ENCODE results near the gene SULT1C2.

SULT1C2 gene

DNA sequence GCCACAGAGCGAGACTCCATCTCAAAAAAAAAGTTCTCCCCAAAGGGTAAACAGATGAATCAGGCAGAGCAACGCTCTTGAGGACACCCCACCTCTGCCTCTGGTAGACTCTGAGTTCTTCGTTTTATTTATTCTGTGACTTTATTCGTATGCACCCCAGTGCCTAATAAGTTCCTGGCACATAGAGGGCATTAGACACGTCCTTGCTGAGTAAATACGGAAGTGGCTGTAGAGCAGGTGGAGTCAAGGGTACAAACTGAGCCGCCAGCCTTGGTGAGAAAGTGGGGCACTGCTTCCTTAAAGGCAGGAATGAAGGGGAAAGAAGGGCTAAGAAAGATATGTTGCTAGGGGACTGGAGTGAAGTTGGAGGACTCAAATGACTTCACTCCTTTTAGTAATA lies 12.9 kb downstream of the SULT1C2 start:
- no peaks in the 10 kb centered on the region for H3K36me3 ChIP-seq
- TF ChIP-seq, protein P1, sequence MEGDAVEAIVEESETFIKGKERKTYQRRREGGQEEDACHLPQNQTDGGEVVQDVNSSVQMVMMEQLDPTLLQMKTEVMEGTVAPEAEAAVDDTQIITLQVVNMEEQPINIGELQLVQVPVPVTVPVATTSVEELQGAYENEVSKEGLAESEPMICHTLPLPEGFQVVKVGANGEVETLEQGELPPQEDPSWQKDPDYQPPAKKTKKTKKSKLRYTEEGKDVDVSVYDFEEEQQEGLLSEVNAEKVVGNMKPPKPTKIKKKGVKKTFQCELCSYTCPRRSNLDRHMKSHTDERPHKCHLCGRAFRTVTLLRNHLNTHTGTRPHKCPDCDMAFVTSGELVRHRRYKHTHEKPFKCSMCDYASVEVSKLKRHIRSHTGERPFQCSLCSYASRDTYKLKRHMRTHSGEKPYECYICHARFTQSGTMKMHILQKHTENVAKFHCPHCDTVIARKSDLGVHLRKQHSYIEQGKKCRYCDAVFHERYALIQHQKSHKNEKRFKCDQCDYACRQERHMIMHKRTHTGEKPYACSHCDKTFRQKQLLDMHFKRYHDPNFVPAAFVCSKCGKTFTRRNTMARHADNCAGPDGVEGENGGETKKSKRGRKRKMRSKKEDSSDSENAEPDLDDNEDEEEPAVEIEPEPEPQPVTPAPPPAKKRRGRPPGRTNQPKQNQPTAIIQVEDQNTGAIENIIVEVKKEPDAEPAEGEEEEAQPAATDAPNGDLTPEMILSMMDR (IDR thresholded peaks at IDR 0.05; ENCODE audit: low read depth, low read length) = no peak
- no peaks in the 10 kb centered on the region for H3K27me3 ChIP-seq
- DNase-seq = no peak
- H3K9me3 ChIP-seq = no peaks in the 10 kb centered on the region
- H3K4me3 ChIP-seq (ENCODE audit: low read depth, low read length) = no peak overlapping the region
- no peaks in the 10 kb centered on the region for H3K4me1 ChIP-seq

DNA sequence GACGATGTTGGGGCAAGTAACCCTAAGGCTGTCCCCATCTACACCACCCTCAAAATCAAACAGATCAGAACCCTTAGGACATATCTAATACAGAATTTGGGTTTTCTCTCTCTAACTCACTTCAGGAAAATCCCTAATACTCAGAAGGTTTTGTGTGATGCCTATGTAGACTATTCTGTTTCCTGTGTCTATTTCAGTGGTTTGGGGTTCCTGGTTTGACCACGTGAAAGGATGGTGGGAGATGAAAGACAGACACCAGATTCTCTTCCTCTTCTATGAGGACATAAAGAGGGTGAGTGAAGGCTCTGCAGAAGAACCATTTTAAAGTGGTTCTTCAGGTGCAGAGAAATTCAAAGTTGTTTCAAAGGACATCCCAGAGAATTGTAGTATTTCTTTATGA lies 16.3 kb downstream of the SULT1C2 start:
- no peaks in the 10 kb centered on the region for H3K9me3 ChIP-seq

DNA sequence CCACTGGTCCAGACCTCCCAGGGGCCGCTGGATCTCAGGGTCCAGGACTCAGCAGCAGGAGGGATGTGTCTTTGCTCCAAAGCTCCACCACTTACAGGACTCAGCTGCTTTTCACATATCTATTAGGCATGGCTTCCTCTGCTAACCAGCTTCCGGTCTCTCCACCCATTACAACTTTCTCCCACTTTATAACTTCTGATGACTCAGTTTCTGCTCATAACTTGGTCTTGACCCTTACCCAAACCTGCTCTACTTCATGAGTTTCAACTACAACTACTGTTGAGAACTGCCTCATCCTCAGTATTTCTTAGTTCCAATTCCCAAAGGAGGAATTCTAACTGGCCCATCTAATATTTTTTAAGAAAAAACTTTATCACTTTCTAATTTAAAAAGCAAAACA lies 17.2 kb downstream of the SULT1C2 start:
- H3K4me3 ChIP-seq (ENCODE audit: low read depth, low read length) = no peak overlapping the region
- no peaks in the 10 kb centered on the region for H3K27me3 ChIP-seq
- TF ChIP-seq, protein P1 (IDR thresholded peaks at IDR 0.05; ENCODE audit: low read depth, low read length) = no peak
- no peak for DNase-seq
- no peaks in the 10 kb centered on the region for H3K4me1 ChIP-seq
- no peaks in the 10 kb centered on the region for H3K9me3 ChIP-seq
- no peaks in the 10 kb centered on the region for H3K36me3 ChIP-seq

More for the DNA sequence above, 16.3 kb downstream of the SULT1C2 start:
- Histone ChIP-seq H3K27me3 (no peaks in the 10 kb centered on the region), H3K4me3 (ENCODE audit: low read depth, low read length) (no peak overlapping the region), H3K36me3 (no peaks in the 10 kb centered on the region), H3K4me1 (no peaks in the 10 kb centered on the region)
- DNase-seq = no peak
- TF ChIP-seq, protein P1 (IDR thresholded peaks at IDR 0.05; ENCODE audit: low read depth, low read length) = no peak

DNA sequence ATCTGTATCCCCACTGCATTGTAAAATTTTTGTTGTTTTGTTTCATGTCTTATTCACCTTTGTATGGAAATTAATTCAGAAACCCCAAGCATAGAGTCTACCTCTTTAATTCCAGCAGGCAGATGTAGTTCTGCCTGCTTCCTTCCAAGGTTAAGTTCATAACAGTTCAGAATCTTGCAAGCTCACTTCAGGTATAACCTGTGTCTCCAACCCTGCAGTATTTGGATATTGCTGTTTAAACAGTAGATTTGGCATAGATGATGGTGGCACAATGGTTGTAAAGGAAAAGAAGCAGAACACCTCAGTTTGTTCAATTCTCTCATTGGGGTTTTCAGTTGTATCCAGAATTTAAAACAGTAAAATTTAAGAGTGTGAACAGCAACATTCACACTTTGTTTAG lies 21.2 kb downstream of the SULT1C2 start:
- TF ChIP-seq, protein P1 (IDR thresholded peaks at IDR 0.05; ENCODE audit: low read depth, low read length) = no peak

DNA sequence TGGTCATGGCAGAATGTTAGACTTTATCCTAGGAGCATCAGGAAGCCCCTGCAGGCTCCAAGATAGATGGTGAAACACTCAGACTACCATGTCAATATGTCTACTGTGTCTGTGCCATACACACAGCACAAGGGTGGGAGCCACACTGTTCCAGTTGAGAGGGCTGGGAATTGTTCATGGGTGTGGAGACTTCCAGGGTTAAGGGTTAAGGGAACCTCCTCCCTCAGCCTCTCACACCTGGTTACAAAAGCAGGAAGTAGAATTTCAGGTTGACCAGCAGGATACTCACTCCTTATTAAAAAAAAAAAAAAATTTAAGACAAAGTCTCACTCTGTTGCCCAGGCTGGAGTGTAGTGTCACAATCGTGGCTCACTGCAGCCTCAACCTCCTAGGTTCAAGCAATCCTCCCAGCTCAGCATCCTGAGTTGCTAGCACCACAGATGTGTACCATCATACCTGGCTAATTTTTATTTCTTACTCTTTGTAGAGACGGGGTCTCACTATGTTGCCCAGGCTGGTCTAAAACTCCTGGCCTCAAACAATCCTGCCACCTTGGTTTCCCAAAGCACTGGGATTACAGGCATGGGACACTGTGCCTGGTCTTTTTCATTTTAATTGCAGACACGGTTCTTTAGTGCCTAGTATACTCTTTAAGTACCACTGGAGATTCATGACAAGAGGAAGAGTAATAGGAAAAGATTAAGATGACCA lies 26.0 kb downstream of the SULT1C2 start:
- H3K9me3 ChIP-seq = no peaks in the 10 kb centered on the region
- no peaks in the 10 kb centered on the region for H3K36me3 ChIP-seq
- no peak for DNase-seq
- no peak overlapping the region for H3K4me3 ChIP-seq (ENCODE audit: low read depth, low read length)
- no peaks in the 10 kb centered on the region for H3K27me3 ChIP-seq
- TF ChIP-seq, protein P1 (IDR thresholded peaks at IDR 0.05; ENCODE audit: low read depth, low read length) = no peak
- H3K4me1 ChIP-seq = no peaks in the 10 kb centered on the region

More for the DNA sequence above, 21.2 kb downstream of the SULT1C2 start:
- Histone ChIP-seq H3K9me3 (no peaks in the 10 kb centered on the region), H3K4me3 (ENCODE audit: low read depth, low read length) (no peak overlapping the region), H3K4me1 (no peaks in the 10 kb centered on the region), H3K27me3 (no peaks in the 10 kb centered on the region), H3K36me3 (no peaks in the 10 kb centered on the region)
- no peak for DNase-seq

DNA sequence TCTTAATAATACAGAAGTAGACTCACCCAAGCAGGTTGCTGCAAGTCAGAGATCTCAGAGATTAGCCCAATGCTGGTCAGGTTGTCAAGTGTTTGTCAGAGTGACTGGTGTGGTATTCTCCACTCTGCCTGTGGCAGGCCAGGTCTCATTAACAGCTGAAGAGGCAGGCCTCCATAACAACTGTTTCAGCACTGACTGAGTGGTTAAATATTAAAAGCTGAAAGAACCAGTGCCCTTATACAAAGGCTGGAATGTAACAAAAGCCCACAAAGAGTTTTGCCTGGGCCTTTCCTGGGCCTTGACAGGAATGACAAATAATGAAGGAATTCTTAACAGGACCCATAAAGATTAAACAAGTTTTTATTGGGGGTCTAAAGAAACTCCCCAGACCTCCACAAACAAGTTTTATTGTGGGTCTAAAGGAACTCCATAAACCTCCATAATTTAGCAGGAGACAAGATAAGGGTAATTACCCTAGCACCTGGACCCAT lies 26.8 kb downstream of the SULT1C2 start:
- Histone ChIP-seq H3K27me3 (no peaks in the 10 kb centered on the region), H3K4me3 (ENCODE audit: low read depth, low read length) (no peak overlapping the region), H3K9me3 (no peaks in the 10 kb centered on the region), H3K36me3 (no peaks in the 10 kb centered on the region), H3K4me1 (no peaks in the 10 kb centered on the region)
- no peak for DNase-seq
- TF ChIP-seq, protein P1 (IDR thresholded peaks at IDR 0.05; ENCODE audit: low read depth, low read length) = no peak

Measured in BE2C (cell line).